HepG2 (cell line): ENCODE data around the gene PIGN.

ENCODE experiments used
- CEBPB ChIP-seq: IDR thresholded peaks from 2 replicates; pipeline ENCODE4 v1.6.1; 2011; ENCODE audit warnings: low read depth, low read length, improper control_type of control experiment, borderline replicate concordance
- POLR2AphosphoS5 ChIP-seq: IDR thresholded peaks from 2 replicates; pipeline ENCODE4 v1.6.1; 2012; ENCODE audit warnings: low read depth, low read length

DNA sequence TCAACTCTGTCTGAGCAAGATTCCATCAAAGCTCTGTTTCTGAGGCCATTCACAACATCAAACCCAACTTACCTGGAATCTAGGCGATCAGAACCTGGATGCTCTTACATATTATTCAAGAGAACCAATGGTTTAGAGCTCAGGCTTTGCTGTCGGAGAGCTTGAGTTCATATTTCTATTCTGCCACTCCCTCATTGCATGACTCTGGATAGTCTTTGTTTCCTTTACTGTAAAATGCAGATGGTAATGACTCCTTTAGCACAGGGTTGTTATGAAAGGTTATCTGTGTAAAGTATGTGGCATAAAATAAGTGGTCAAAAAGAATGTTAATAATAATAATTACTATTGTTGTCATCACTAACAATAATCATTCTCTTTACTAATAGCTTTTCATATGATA is 12.8 kb upstream of the PIGN start:
- TF ChIP-seq POLR2AphosphoS5 (no peak), CEBPB (no peak)
